Keratinocyte (primary cell): Measurements from ENCODE around the gene SDK1. TPM values are rescaled to one million over a fixed set of nuclear protein-coding genes. Genes with fewer than 3 reads are reported as not detected.

Experiments used
- DNase-seq: peaks from one replicate; pipeline ENCODE4 v3.0.0-alpha.2; 2011; ENCODE audit warnings: low read depth, missing footprints, low spot score
- FAIRE-seq: peaks from 2 replicates; lab custom pipeline; 2011; peaks lifted over from hg19 to GRCh38; lab: Jason Lieb, UNC
- H2AFZ ChIP-seq: 2 replicates; pipeline ENCODE4 v1.6.0; 2012; ENCODE audit warnings: low read length, control low read depth, inconsistent platforms; ENCODE audit not compliant: control insufficient read depth
- H3K27ac ChIP-seq: 2 replicates; pipeline ENCODE4 v1.5.1; 2011; ENCODE audit warnings: low read length; ENCODE audit not compliant: control insufficient read depth, insufficient read depth
- H3K27me3 ChIP-seq: 3 replicates; pipeline ENCODE4 v1.6.0; 2011; ENCODE audit warnings: low read length; ENCODE audit not compliant: control insufficient read depth, insufficient read depth; ENCODE audit errors: extremely low read depth
- H3K36me3 ChIP-seq, 2 experiments: 2 replicates in 1 of 2; 3 replicates in 1 of 2; pipeline ENCODE4 v1.5.1; 2011; ENCODE audit warnings: low read length in 2 of 2, mild to moderate bottlenecking in 1 of 2; ENCODE audit not compliant: control insufficient read depth in 2 of 2, insufficient read depth in 2 of 2; ENCODE audit errors: extremely low read depth in 1 of 2
- H3K4me1 ChIP-seq: 3 replicates; pipeline ENCODE4 v1.5.1; 2011; ENCODE audit warnings: low read length; ENCODE audit not compliant: control insufficient read depth, insufficient read depth; ENCODE audit errors: extremely low read depth
- H3K4me2 ChIP-seq: 3 replicates; pipeline ENCODE4 v1.6.0; 2011; ENCODE audit warnings: low read depth, low read length; ENCODE audit not compliant: control insufficient read depth, insufficient read depth; ENCODE audit errors: extremely low read depth
- H3K4me3 ChIP-seq, 3 experiments: fragments of 200-600 bp in 1 of 3; sonication (generic) in 1 of 3; 2 replicates in 2 of 3; 3 replicates in 1 of 3; pipeline ENCODE4 v1.5.1; 2011 to 2016; ENCODE audit warnings: low read length in 3 of 3, mild to moderate bottlenecking in 3 of 3, control low read depth in 2 of 3, inconsistent platforms in 1 of 3, low read depth in 1 of 3, mixed read lengths in 1 of 3, mixed run types in 1 of 3, moderate library complexity in 1 of 3; ENCODE audit not compliant: control insufficient read depth in 2 of 3, insufficient read depth in 2 of 3; ENCODE audit errors: extremely low read depth in 1 of 3
- H3K79me2 ChIP-seq: 2 replicates; pipeline ENCODE4 v1.6.0; 2012; ENCODE audit warnings: low read length; ENCODE audit not compliant: control insufficient read depth, insufficient read depth
- H3K9ac ChIP-seq: 3 replicates; pipeline ENCODE4 v1.6.0; 2011; ENCODE audit warnings: low read length; ENCODE audit not compliant: control insufficient read depth, insufficient read depth; ENCODE audit errors: extremely low read depth
- H3K9me1 ChIP-seq: 3 replicates; pipeline ENCODE4 v1.6.0; 2011; ENCODE audit warnings: low read length; ENCODE audit not compliant: control insufficient read depth, insufficient read depth; ENCODE audit errors: extremely low read depth
- H3K9me3 ChIP-seq: 2 replicates; pipeline ENCODE4 v1.5.1; 2012; ENCODE audit warnings: low read depth, low read length; ENCODE audit not compliant: control insufficient read depth
- H4K20me1 ChIP-seq: 3 replicates; pipeline ENCODE4 v1.6.0; 2011; ENCODE audit warnings: low read length; ENCODE audit not compliant: control insufficient read depth, insufficient read depth; ENCODE audit errors: extremely low read depth
- EZH2 ChIP-seq: IDR thresholded peaks from one replicate; pipeline ENCODE4 v1.6.1; 2012; ENCODE audit warnings: inconsistent platforms, mild to moderate bottlenecking, low read length, moderate library complexity
- dilution Hi-C: fragments of 300-500 bp; cut with MboI; formaldehyde crosslinking; loops from one replicate; pipeline ENCODE4 v1.7.0; 2020; ENCODE audit warnings: low sequenced_read_pairs; ENCODE audit not compliant: extremely low pct_ligation_motif_present
- polyA plus RNA-seq, 5 experiments: library from polyadenylated mRNA; depleted of rRNA in 3 of 5; stranded (reverse) in 3 of 5; stranded (forward) in 1 of 5; unstranded in 1 of 5; fragments of >200 nt; gene quantifications; 1 replicate in 1 of 5; 2 replicates in 3 of 5; 3 replicates in 1 of 5; pipeline versions ENCODE4 v1.2.1 to v1.2.3, GENCODE V29; 2011 to 2012; ENCODE audit warnings: missing spikeins in 2 of 5, low read depth in 1 of 5, low replicate concordance in 1 of 5
- TF ChIP-seq, protein P1 (sequence below), 3 experiments: IDR thresholded peaks in 1 of 3; conservative IDR thresholded peaks in 1 of 3; optimal IDR thresholded peaks in 1 of 3; 2 replicates in 2 of 3; 3 replicates in 1 of 3; pipeline versions ENCODE3 to v1.5.1; 2011; ENCODE audit warnings: low read length in 3 of 3, mild to moderate bottlenecking in 3 of 3, moderate library complexity in 2 of 3, control low read depth in 1 of 3, inconsistent platforms in 1 of 3; ENCODE audit not compliant: insufficient read depth in 2 of 3; ENCODE audit errors: extremely low read depth in 1 of 3

Gene SDK1
- polyA plus RNA-seq, 1 donor (not counting 4 experiments of a cell fraction or from before 2014, with no cell fraction given), result 0.66 TPM

DNA sequence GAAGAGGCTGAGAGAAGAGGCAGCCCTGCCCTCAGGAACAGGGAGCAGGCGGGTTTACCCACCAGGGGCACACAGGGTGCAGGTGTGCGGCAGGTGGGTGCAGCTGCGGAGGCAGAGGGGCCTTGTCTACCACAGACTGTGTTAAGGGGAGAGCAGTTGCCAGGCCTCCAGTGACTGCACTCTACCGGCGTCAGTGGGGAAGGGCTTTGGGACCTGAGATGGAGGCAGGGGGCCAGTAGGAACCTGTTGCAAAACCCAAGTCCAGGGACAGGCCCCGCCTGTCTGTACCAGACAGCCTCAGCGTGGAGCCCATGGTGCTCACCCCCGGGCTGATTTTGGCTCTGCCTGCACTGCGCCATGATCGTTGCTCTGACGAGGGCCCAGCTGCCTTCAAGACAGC lies 873.4 kb downstream of the SDK1 start:
- FAIRE-seq (no peak), DNase-seq (no peak)
- Histone ChIP-seq H3K9ac (no peak overlapping the region), H2AFZ (no peak overlapping the region), H4K20me1 (no peaks in the 10 kb centered on the region), H3K9me1 (no peaks in the 10 kb centered on the region), H3K27me3 (peaks cover 18% of the 10 kb centered on the region), H3K27ac (no peak overlapping the region), H3K36me3 (no peaks in the 10 kb centered on the region), H3K4me2 (no peak overlapping the region), H3K9me3 (no peaks in the 10 kb centered on the region), H3K4me3 (no peak overlapping the region), H3K79me2 (no peaks in the 10 kb centered on the region), H3K4me1 (peaks cover 13% of the 10 kb centered on the region)
- dilution Hi-C loops, result no loop called here
- no peak for TF ChIP-seq EZH2
- TF ChIP-seq, protein P1, sequence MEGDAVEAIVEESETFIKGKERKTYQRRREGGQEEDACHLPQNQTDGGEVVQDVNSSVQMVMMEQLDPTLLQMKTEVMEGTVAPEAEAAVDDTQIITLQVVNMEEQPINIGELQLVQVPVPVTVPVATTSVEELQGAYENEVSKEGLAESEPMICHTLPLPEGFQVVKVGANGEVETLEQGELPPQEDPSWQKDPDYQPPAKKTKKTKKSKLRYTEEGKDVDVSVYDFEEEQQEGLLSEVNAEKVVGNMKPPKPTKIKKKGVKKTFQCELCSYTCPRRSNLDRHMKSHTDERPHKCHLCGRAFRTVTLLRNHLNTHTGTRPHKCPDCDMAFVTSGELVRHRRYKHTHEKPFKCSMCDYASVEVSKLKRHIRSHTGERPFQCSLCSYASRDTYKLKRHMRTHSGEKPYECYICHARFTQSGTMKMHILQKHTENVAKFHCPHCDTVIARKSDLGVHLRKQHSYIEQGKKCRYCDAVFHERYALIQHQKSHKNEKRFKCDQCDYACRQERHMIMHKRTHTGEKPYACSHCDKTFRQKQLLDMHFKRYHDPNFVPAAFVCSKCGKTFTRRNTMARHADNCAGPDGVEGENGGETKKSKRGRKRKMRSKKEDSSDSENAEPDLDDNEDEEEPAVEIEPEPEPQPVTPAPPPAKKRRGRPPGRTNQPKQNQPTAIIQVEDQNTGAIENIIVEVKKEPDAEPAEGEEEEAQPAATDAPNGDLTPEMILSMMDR (optimal IDR thresholded peaks at IDR 0.05 in 1 of 3, IDR thresholded peaks at IDR 0.05 in 1 of 3, conservative IDR thresholded peaks at IDR 0.05 in 1 of 3; ENCODE audit: extremely low read depth in 1 of 3, insufficient read depth in 2 of 3, low read length in 3 of 3), result no peak

DNA sequence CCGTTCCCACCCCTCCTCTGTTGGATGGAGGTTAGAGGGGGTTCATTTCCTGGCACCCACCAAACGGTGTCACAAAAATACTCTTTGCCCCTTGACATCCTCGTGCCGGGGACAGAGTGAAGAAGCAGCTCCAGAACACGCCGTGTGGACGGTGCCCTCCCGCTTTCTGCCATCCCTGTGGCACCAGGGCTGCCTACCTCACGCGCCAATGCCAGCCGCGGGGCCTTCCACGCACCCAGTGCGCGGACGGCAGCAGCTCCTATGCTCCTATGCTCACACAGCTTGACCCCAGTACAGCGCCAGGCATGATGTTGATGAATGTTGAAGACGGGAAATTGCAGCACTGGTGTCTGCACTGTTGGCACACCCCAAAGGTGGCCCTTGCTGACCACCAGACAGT lies 873.8 kb downstream of the SDK1 start:
- Histone ChIP-seq H3K27ac (no peak overlapping the region), H3K79me2 (no peaks in the 10 kb centered on the region), H4K20me1 (no peaks in the 10 kb centered on the region), H3K4me1 (peaks cover 9% of the 10 kb centered on the region), H3K4me3 (no peak overlapping the region), H3K27me3 (peaks cover 18% of the 10 kb centered on the region), H2AFZ (no peak overlapping the region), H3K4me2 (no peak overlapping the region), H3K9ac (no peak overlapping the region), H3K9me1 (no peaks in the 10 kb centered on the region), H3K9me3 (no peaks in the 10 kb centered on the region), H3K36me3 (no peaks in the 10 kb centered on the region)
- dilution Hi-C loops, result no loop called here
- TF ChIP-seq, protein P1 (optimal IDR thresholded peaks at IDR 0.05 in 1 of 3, IDR thresholded peaks at IDR 0.05 in 1 of 3, conservative IDR thresholded peaks at IDR 0.05 in 1 of 3; ENCODE audit: extremely low read depth in 1 of 3, insufficient read depth in 2 of 3, low read length in 3 of 3), result no peak
- no peak for TF ChIP-seq EZH2
- DNase-seq (no peak), FAIRE-seq (no peak)
